Endothelial cell of umbilical vein (primary cell): ENCODE results near the gene OLFM2. TPM values are rescaled to one million over a fixed set of nuclear protein-coding genes. Genes with fewer than 3 reads are reported as not detected.

Source experiments
- BruUV-seq: library from RNA; stranded (reverse); fragments of 400-500 nt; replicated peaks from 2 replicates; lab custom pipeline; 2021; lab: Mats Ljungman, UMichigan
- CTCF ChIA-PET: fragments of 300-600, 350-600 bp; sonication (Branson Sonifier 250); formaldehyde crosslinking; loops from one replicate; lab custom pipeline; 2021; ENCODE audit warnings: antibody characterized with exemption, inconsistent platforms; lab: Charles Lee
- POLR2A ChIA-PET: fragments of 300-600, 350-600 bp; sonication (Branson Sonifier 250); formaldehyde crosslinking; loops from one replicate; lab custom pipeline; 2021; ENCODE audit warnings: antibody characterized with exemption, inconsistent platforms; lab: Charles Lee
- DNase-seq: peaks from one replicate; pipeline ENCODE4 v3.0.0-alpha.2; 2011; ENCODE audit warnings: low read depth, low spot score
- FAIRE-seq: peaks from 2 replicates; lab custom pipeline; 2011; peaks lifted over from hg19 to GRCh38; lab: Jason Lieb, UNC
- H2AFZ ChIP-seq: 2 replicates; pipeline ENCODE4 v1.6.0; 2012; ENCODE audit warnings: low read depth, low read length, control low read depth, inconsistent platforms
- H3K27ac ChIP-seq: 2 replicates; pipeline ENCODE4 v1.5.1; 2011; ENCODE audit warnings: low read depth, mild to moderate bottlenecking, control low read depth, low read length, moderate library complexity; ENCODE audit not compliant: insufficient read depth
- H3K27me3 ChIP-seq, 2 experiments: 2 replicates each; pipeline versions ENCODE4 v1.6.0 to v1.6.1; 2011; ENCODE audit warnings: low read length in 2 of 2, mixed read lengths in 1 of 2; ENCODE audit not compliant: control insufficient read depth in 2 of 2, insufficient read depth in 2 of 2
- H3K36me3 ChIP-seq, 2 experiments: 2 replicates in 1 of 2; 3 replicates in 1 of 2; pipeline ENCODE4 v1.5.1; 2011; ENCODE audit warnings: low read length in 2 of 2, mild to moderate bottlenecking in 1 of 2, moderate library complexity in 1 of 2; ENCODE audit not compliant: control insufficient read depth in 2 of 2, insufficient read depth in 2 of 2; ENCODE audit errors: extremely low read depth in 1 of 2
- H3K4me1 ChIP-seq: 3 replicates; pipeline ENCODE4 v1.5.1; 2011; ENCODE audit warnings: mild to moderate bottlenecking, low read length; ENCODE audit not compliant: control insufficient read depth, insufficient read depth; ENCODE audit errors: extremely low read depth
- H3K4me2 ChIP-seq: 2 replicates; pipeline ENCODE4 v1.6.1; 2011; ENCODE audit warnings: low read length, control low read depth, mixed read lengths; ENCODE audit not compliant: insufficient read depth
- H3K4me3 ChIP-seq, 3 experiments: fragments of 200-600 bp in 1 of 3; sonication (generic), shearing (Covaris generic) in 1 of 3; replicated peaks in 1 of 3; 2 replicates each; pipeline ENCODE4 v1.5.1; 2011 to 2016; ENCODE audit warnings: control low read depth in 3 of 3, low read length in 3 of 3, mild to moderate bottlenecking in 2 of 3, inconsistent platforms in 1 of 3, low read depth in 1 of 3, moderate library complexity in 1 of 3; ENCODE audit not compliant: insufficient read depth in 1 of 3
- H3K79me2 ChIP-seq: 2 replicates; pipeline ENCODE4 v1.6.0; 2012; ENCODE audit warnings: low read length, inconsistent platforms; ENCODE audit not compliant: control insufficient read depth, insufficient read depth
- H3K9ac ChIP-seq: replicated peaks from 2 replicates; pipeline ENCODE3; 2011; ENCODE audit warnings: low read length, control low read depth; ENCODE audit not compliant: insufficient read depth; ENCODE audit errors: extremely low read depth
- H3K9me1 ChIP-seq: replicated peaks from 3 replicates; pipeline ENCODE4 v1.6.0; 2011; ENCODE audit warnings: mild to moderate bottlenecking, low read length; ENCODE audit not compliant: control insufficient read depth, insufficient read depth; ENCODE audit errors: extremely low read depth
- H3K9me3 ChIP-seq: replicated peaks from 2 replicates; pipeline ENCODE4 v1.5.1; 2012; ENCODE audit warnings: low read length, inconsistent platforms; ENCODE audit not compliant: control insufficient read depth, insufficient read depth
- H4K20me1 ChIP-seq: replicated peaks from 2 replicates; pipeline ENCODE3; 2011; ENCODE audit warnings: mild to moderate bottlenecking, low read length; ENCODE audit not compliant: control insufficient read depth, insufficient read depth; ENCODE audit errors: extremely low read depth
- EZH2 ChIP-seq: IDR thresholded peaks from 2 replicates; pipeline ENCODE4 v1.6.1; 2012; ENCODE audit warnings: borderline replicate concordance, low read depth, mild to moderate bottlenecking, moderate library complexity, low read length, inconsistent platforms; ENCODE audit not compliant: severe bottlenecking
- FOS ChIP-seq: IDR thresholded peaks from 2 replicates; pipeline ENCODE4 v1.6.1; 2011; ENCODE audit warnings: mild to moderate bottlenecking, low read length, moderate library complexity, borderline replicate concordance; ENCODE audit not compliant: insufficient read depth
- GATA2 ChIP-seq: IDR thresholded peaks from 2 replicates; pipeline ENCODE4 v1.7.0; 2011; ENCODE audit warnings: low read depth, mild to moderate bottlenecking, moderate library complexity, mixed read lengths, low read length; ENCODE audit not compliant: insufficient read length, insufficient read depth
- JUN ChIP-seq: IDR thresholded peaks from 2 replicates; pipeline ENCODE4 v1.6.1; 2011; ENCODE audit warnings: borderline replicate concordance, low read depth; ENCODE audit not compliant: insufficient read length, insufficient read depth
- MAX ChIP-seq: IDR thresholded peaks from 2 replicates; pipeline ENCODE4 v1.6.1; 2011; ENCODE audit not compliant: insufficient read depth, insufficient read length
- MYC ChIP-seq: IDR thresholded peaks from one replicate; pipeline ENCODE4 v1.6.1; 2011; ENCODE audit warnings: mild to moderate bottlenecking, low read depth, low read length
- POLR2A ChIP-seq: IDR thresholded peaks from 2 replicates; pipeline ENCODE4 v1.6.1; 2012; ENCODE audit warnings: low read depth, mild to moderate bottlenecking, control low read depth, low read length
- POLR2AphosphoS5 ChIP-seq: IDR thresholded peaks from 2 replicates; pipeline ENCODE4 v1.6.1; 2012; ENCODE audit warnings: low read depth, mild to moderate bottlenecking, control low read depth, low read length, moderate library complexity; ENCODE audit not compliant: insufficient read depth
- dilution Hi-C: fragments of 300-500 bp; cut with MboI; formaldehyde crosslinking; loops from one replicate; pipeline ENCODE4 v1.15.0; 2019; ENCODE audit warnings: low sequenced_read_pairs; ENCODE audit not compliant: extremely low pct_ligation_motif_present
- intact Hi-C: fragments of 100-400 bp; cut with micrococcal nuclease; formaldehyde crosslinking; loops from one replicate; pipeline ENCODE4 v1.10.0; 2022
- polyA plus RNA-seq, 4 experiments: library from polyadenylated mRNA; depleted of rRNA in 3 of 4; stranded (reverse) in 3 of 4; unstranded in 1 of 4; fragments of >200 nt; gene quantifications; 2 replicates each; pipeline versions ENCODE4 v1.2.1 to v1.2.3, GENCODE V29; 2011 to 2012; ENCODE audit warnings: missing spikeins in 1 of 4
- total RNA-seq: library from RNA; stranded (reverse); gene quantifications from 2 replicates; pipeline ENCODE4 v1.2.3, GENCODE V29; 2021
- TF ChIP-seq, protein P1 (sequence below), 2 donors: IDR thresholded peaks; 1 replicate in 1 of 2; 2 replicates in 1 of 2; pipeline ENCODE4 v1.5.1; 2011; ENCODE audit warnings: low read length in 2 of 2, mild to moderate bottlenecking in 2 of 2, moderate library complexity in 2 of 2, control low read depth in 1 of 2, inconsistent platforms in 1 of 2, low read depth in 1 of 2; ENCODE audit not compliant: insufficient read depth in 1 of 2; ENCODE audit errors: extremely low read depth in 1 of 2

OLFM2 gene
- total and polyA plus RNA-seq, 2 donors (not counting 3 experiments of a cell fraction or from before 2014, with no cell fraction given), result 0.91 to 1.9 TPM

DNA sequence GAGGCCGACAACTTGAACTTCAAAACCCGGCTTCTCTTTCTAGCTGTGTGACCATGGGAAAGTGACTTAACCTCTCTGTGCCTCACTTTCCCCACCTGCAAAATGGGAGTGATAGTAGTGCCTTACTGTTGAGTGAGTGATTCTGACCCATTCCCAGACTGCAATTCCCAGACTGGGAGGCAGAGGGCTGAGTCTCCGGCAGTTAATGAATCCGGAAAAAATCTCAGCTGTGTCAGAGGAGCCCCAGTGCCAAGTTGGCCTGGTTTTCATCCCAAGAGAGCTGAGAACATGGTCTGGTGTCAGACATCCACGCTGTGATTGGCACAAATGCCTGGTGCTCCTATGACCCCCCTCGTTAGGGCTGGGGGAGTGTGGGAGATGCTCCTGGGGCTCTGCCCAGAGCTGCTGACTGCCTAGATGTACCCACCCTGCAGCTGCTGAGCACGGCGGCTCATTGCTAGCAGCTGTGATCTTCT is 51.2 kb downstream of the OLFM2 start:
- H3K4me1 ChIP-seq, result no peaks in the 10 kb centered on the region
- TF ChIP-seq, protein P1, sequence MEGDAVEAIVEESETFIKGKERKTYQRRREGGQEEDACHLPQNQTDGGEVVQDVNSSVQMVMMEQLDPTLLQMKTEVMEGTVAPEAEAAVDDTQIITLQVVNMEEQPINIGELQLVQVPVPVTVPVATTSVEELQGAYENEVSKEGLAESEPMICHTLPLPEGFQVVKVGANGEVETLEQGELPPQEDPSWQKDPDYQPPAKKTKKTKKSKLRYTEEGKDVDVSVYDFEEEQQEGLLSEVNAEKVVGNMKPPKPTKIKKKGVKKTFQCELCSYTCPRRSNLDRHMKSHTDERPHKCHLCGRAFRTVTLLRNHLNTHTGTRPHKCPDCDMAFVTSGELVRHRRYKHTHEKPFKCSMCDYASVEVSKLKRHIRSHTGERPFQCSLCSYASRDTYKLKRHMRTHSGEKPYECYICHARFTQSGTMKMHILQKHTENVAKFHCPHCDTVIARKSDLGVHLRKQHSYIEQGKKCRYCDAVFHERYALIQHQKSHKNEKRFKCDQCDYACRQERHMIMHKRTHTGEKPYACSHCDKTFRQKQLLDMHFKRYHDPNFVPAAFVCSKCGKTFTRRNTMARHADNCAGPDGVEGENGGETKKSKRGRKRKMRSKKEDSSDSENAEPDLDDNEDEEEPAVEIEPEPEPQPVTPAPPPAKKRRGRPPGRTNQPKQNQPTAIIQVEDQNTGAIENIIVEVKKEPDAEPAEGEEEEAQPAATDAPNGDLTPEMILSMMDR (IDR thresholded peaks at IDR 0.05; ENCODE audit: extremely low read depth in 1 of 2, insufficient read depth in 1 of 2, low read depth in 1 of 2, low read length in 2 of 2), result peak in 1 of 2 donors; percentile 14
- TF ChIP-seq MAX, result no peak
- POLR2A ChIA-PET, result no interaction called here

GRCh38 chr19:9883764-9884163 is 52.6 kb downstream of the OLFM2 start:
- no peak overlapping the region for H3K9ac ChIP-seq
- POLR2A ChIA-PET, result no interaction called here
- H3K79me2 ChIP-seq, result no peaks in the 10 kb centered on the region
- no peaks in the 10 kb centered on the region for H4K20me1 ChIP-seq
- dilution Hi-C loops (no loop called here), intact Hi-C loops (no loop called here)
- H3K4me3 ChIP-seq, result no peak overlapping the region
- FAIRE-seq (no peak), DNase-seq (no peak)
- H2AFZ ChIP-seq, result no peak overlapping the region
- H3K36me3 ChIP-seq, result no peaks in the 10 kb centered on the region
- no peak overlapping the region for H3K27ac ChIP-seq
- H3K9me1 ChIP-seq, result no peaks in the 10 kb centered on the region
- CTCF ChIA-PET, result interaction anchor here (0.6 to 1.7 kb wide), 2 partner anchors 8 to 1270 kb away, joined by 3 to 6 read pairs; no protein-coding TSS in a partner anchor
- TF ChIP-seq, protein P1 (IDR thresholded peaks at IDR 0.05; ENCODE audit: extremely low read depth in 1 of 2, insufficient read depth in 1 of 2, low read depth in 1 of 2, low read length in 2 of 2), result no peak
- TF ChIP-seq EZH2 (no peak), MAX (no peak), POLR2AphosphoS5 (no peak), JUN (no peak), POLR2A (no peak), MYC (no peak), GATA2 (no peak), FOS (no peak)
- no TSS peak for BruUV-seq
- H3K4me2 ChIP-seq, result no peak overlapping the region
- no peaks in the 10 kb centered on the region for H3K9me3 ChIP-seq
- H3K27me3 ChIP-seq, result no peaks in the 10 kb centered on the region
- H3K4me1 ChIP-seq, result peaks cover under 1% of the 10 kb centered on the region

More for the DNA sequence above, 51.2 kb downstream of the OLFM2 start:
- FAIRE-seq, result no peak
- DNase-seq, result no peak
- BruUV-seq, result no TSS peak
- Histone ChIP-seq H3K27ac (no peak overlapping the region), H3K4me3 (no peak overlapping the region), H3K27me3 (no peaks in the 10 kb centered on the region), H2AFZ (no peak overlapping the region), H4K20me1 (no peaks in the 10 kb centered on the region), H3K79me2 (no peaks in the 10 kb centered on the region), H3K4me2 (no peak overlapping the region), H3K9ac (no peak overlapping the region), H3K9me1 (no peaks in the 10 kb centered on the region), H3K9me3 (no peaks in the 10 kb centered on the region), H3K36me3 (no peaks in the 10 kb centered on the region)
- CTCF ChIA-PET, result interaction anchor here (0.7 to 1.7 kb wide), 3 partner anchors 8 to 259 kb away, joined by 3 to 6 read pairs (median 3); no protein-coding TSS in a partner anchor
- intact Hi-C loops (no loop called here), dilution Hi-C loops (no loop called here)
